GM12892 (cell line): ENCODE results near the gene PTMS.

Source experiments
- POLR2A ChIP-seq: IDR thresholded peaks from 2 replicates; pipeline ENCODE4 v1.6.1; 2011; ENCODE audit warnings: low read depth, low read length, control low read depth
- POLR2AphosphoS5 ChIP-seq: IDR thresholded peaks from 2 replicates; pipeline ENCODE4 v1.6.1; 2011; ENCODE audit warnings: low read depth, low read length, control low read depth
- TAF1 ChIP-seq: IDR thresholded peaks from 2 replicates; pipeline ENCODE4 v1.6.1; 2011; ENCODE audit warnings: low read depth, mild to moderate bottlenecking, control low read depth, low read length, borderline replicate concordance

GRCh38 chr12:6765048-6765633 is 1.0 kb upstream of the PTMS start:
- TF ChIP-seq POLR2AphosphoS5 (no peak), POLR2A (no peak), TAF1 (no peak)
